GM12878 (cell line): Measurements from ENCODE around the gene IFT122.

Experiments used
- CBX5 ChIP-seq: sonication (generic); IDR thresholded peaks from 2 replicates; pipeline ENCODE4 v1.6.1; 2016; ENCODE audit warnings: low read depth, moderate library complexity, mild to moderate bottlenecking, inconsistent platforms
- CTCF ChIP-seq, 3 experiments: IDR thresholded peaks in 2 of 3; conservative IDR thresholded peaks in 1 of 3; 2 replicates each; pipeline ENCODE4 v1.5.1; 2011; ENCODE audit warnings: low read depth in 3 of 3, low read length in 3 of 3, mild to moderate bottlenecking in 3 of 3, control low read depth in 2 of 3, moderate library complexity in 2 of 3, inconsistent platforms in 1 of 3, mixed read lengths in 1 of 3; ENCODE audit not compliant: control insufficient read depth in 2 of 3, insufficient read depth in 1 of 3; ENCODE audit errors: extremely low read depth in 1 of 3
- E2F8 ChIP-seq: fragments of 450-650 bp; IDR thresholded peaks from 2 replicates; pipeline ENCODE4 v1.6.1; 2018; ENCODE audit warnings: mild to moderate bottlenecking, low read depth, moderate library complexity; ENCODE audit not compliant: partially characterized antibody
- JUNB ChIP-seq: IDR thresholded peaks from 2 replicates; pipeline ENCODE4 v1.6.1; 2016; ENCODE audit warnings: antibody characterized with exemption, mild to moderate bottlenecking
- POLR2A ChIP-seq: IDR thresholded peaks from 2 replicates; pipeline ENCODE4 v1.6.1; 2011; ENCODE audit warnings: low read depth, mild to moderate bottlenecking, low read length
- ZBTB33 ChIP-seq: fragments of 450-650 bp; IDR thresholded peaks from 2 replicates; pipeline ENCODE4 v1.6.1; 2017; ENCODE audit warnings: mild to moderate bottlenecking

- TF ChIP-seq CTCF (IDR thresholded peaks at IDR 0.05 in 2 of 3, conservative IDR thresholded peaks at IDR 0.05 in 1 of 3; ENCODE audit: control insufficient read depth in 2 of 3, extremely low read depth in 1 of 3, insufficient read depth in 1 of 3, low read depth in 3 of 3, low read length in 3 of 3), result no peak
- TF ChIP-seq E2F8, result no peak
- TF ChIP-seq CBX5, result no peak
- no peak for TF ChIP-seq POLR2A
- no peak for TF ChIP-seq JUNB
- no peak for TF ChIP-seq ZBTB33
Observed at GRCh38 chr3:129507181-129507831, 67.3 kb downstream of the IFT122 start.
